Measurements from ENCODE around the gene NUP42. TPM values are rescaled to one million over a fixed set of nuclear protein-coding genes. Genes with fewer than 3 reads are reported as not detected.

The NUP42 gene
- total RNA-seq (2014; rRNA removed) = 30.1 and 48.6 TPM in 2 replicates
- Bru-seq, nascent RNA = percentile 89 among the genes with signal in this experiment
- BruChase-seq, experiment 1, labeled RNA remaining after a 6-hour chase = percentile 84 among the genes with signal in this experiment
- percentile 87 among the genes with signal in this experiment for BruChase-seq, experiment 2, labeled RNA remaining after a 2-hour chase
- long read RNA-seq, transcript NUPL2-201 (7 exons, 1,795 nt) = major isoform, 16 of 35 reads
- long read RNA-seq, partial matches to known transcripts = 3 of 35 reads
- long read RNA-seq, other reads (novel, unspliced or antisense) = 13 of 35 reads

- Histone ChIP-seq H3F3A (ENCODE audit: low read length, unreplicated experiment) (no peaks in the 10 kb centered on the region), H3K27ac (ENCODE audit: low read length) (peak within 1 kb of the TSS; percentile 56), H2AFZ (ENCODE audit: low read length) (peak within 1 kb of the TSS; percentile 89), H3K9me2 (replicated peaks; ENCODE audit: low read length) (no peaks in the 10 kb centered on the region), H4K20me1 (ENCODE audit: low read length) (peaks cover 20% of the 10 kb centered on the region; the same call in 1 of the 2 replicates), H3K27me3 (ENCODE audit: low read length) (no peaks in the 10 kb centered on the region), H3K36me3 (ENCODE audit: low read depth, low read length) (peaks cover 16% of the 10 kb centered on the region; the same call in 1 of the 2 replicates), H3K4me2 (ENCODE audit: low read length) (peak within 1 kb of the TSS; percentile 83), H3K4me1 (ENCODE audit: insufficient read depth, low read length) (peaks cover 27% of the 10 kb centered on the region), H3K9me3 (ENCODE audit: low read length) (no peaks in the 10 kb centered on the region), H3K4me3 (ENCODE audit: low read length) (peak within 1 kb of the TSS; percentile 88), H3K79me2 (ENCODE audit: low read length) (peaks cover 50% of the 10 kb centered on the region), H3K9ac (ENCODE audit: low read length) (peak within 1 kb of the TSS; percentile 98)
- ChIA-PET POLR2A (ENCODE audit: unreplicated experiment) (interaction anchor here (0.6 kb wide), 1 partner anchor 295 kb away, joined by 3 read pairs; no protein-coding TSS in a partner anchor), CTCF (interaction anchor here (0.7 to 1.0 kb wide), 3 partner anchors 76 to 363 kb away, joined by 3 to 6 read pairs (median 5); no protein-coding TSS in a partner anchor)
- BruUV-seq (replicated peaks) = TSS peak; percentile 60
- intact Hi-C loops (cut with micrococcal nuclease) = loop anchor here (1.0 to 5.0 kb wide), 4 partner anchors 75 to 360 kb away; partner anchors contain the start of gene TOMM7
- TF ChIP-seq CTCF (conservative IDR thresholded peaks at IDR 0.05; ENCODE audit: low read depth, low read length) (no peak), EZH2phosphoT487 (IDR thresholded peaks at IDR 0.05; ENCODE audit: borderline replicate concordance, low read length) (no peak), EZH2 (IDR thresholded peaks at IDR 0.05; ENCODE audit: low read length, unreplicated experiment) (no peak)
- peak; percentile 99 for DNase-seq
- ATAC-seq = peak; percentile 91
These were observed at the start of gene NUP42 for GRCh38 chr7:23181684-23182553. Gene NUP42 (plus strand): TSS chr7:23182048. CDS start chr7:23182086, 38 bp downstream.

- Histone ChIP-seq H3K4me3 (ENCODE audit: low read length) (no peak overlapping the region), H3K27ac (ENCODE audit: low read length) (no peak overlapping the region), H3K79me2 (ENCODE audit: low read length) (no peaks in the 10 kb centered on the region), H3K36me3 (ENCODE audit: low read depth, low read length) (no peaks in the 10 kb centered on the region), H3F3A (ENCODE audit: low read length, unreplicated experiment) (no peaks in the 10 kb centered on the region), H3K9ac (ENCODE audit: low read length) (no peak overlapping the region), H2AFZ (ENCODE audit: low read length) (no peak overlapping the region), H3K27me3 (ENCODE audit: low read length) (no peaks in the 10 kb centered on the region), H3K4me2 (ENCODE audit: low read length) (no peak overlapping the region), H3K9me3 (ENCODE audit: low read length) (no peaks in the 10 kb centered on the region), H3K4me1 (ENCODE audit: insufficient read depth, low read length) (no peaks in the 10 kb centered on the region), H4K20me1 (ENCODE audit: low read length) (no peaks in the 10 kb centered on the region), H3K9me2 (replicated peaks; ENCODE audit: low read length) (no peaks in the 10 kb centered on the region)
- DNase-seq = no peak
- ChIA-PET CTCF (no interaction called here), POLR2A (ENCODE audit: unreplicated experiment) (no interaction called here)
- ATAC-seq = no peak
- TF ChIP-seq EZH2phosphoT487 (IDR thresholded peaks at IDR 0.05; ENCODE audit: borderline replicate concordance, low read length) = no peak
- no peak for TF ChIP-seq EZH2 (IDR thresholded peaks at IDR 0.05; ENCODE audit: low read length, unreplicated experiment)
- TF ChIP-seq CTCF (conservative IDR thresholded peaks at IDR 0.05; ENCODE audit: low read depth, low read length) = no peak
- intact Hi-C loops (cut with micrococcal nuclease) = no loop called here
- no TSS peak for BruUV-seq (replicated peaks)
These were observed 48.1 kb upstream of the NUP42 start for GRCh38 chr7:23133797-23134196.

All from PC-3 (cell line).